Measurements from ENCODE around the gene GPR151. TPM values are rescaled to one million over a fixed set of nuclear protein-coding genes. Genes with fewer than 3 reads are reported as not detected.

Gene GPR151
- total RNA-seq, 1 experiment from 2014 or later = not detected

- Histone ChIP-seq H3K9me3 (ENCODE audit: control insufficient read depth, insufficient read depth, low read depth, low read length) (no peaks in the 10 kb centered on the region), H3K36me3 (ENCODE audit: control insufficient read depth, insufficient read depth, low read length) (no peaks in the 10 kb centered on the region), H3K27me3 (ENCODE audit: control insufficient read depth, insufficient read depth, low read length) (no peaks in the 10 kb centered on the region), H3K4me3 (ENCODE audit: low read depth in 2 of 2, low read length in 2 of 2) (no peak overlapping the region), H3K27ac (ENCODE audit: low read length) (no peak overlapping the region), H3K4me1 (ENCODE audit: control insufficient read depth, insufficient read depth, low read length) (no peaks in the 10 kb centered on the region)
- ChIA-PET CTCF (interaction anchor here (0.6 to 0.7 kb wide), 3 partner anchors 164 to 423 kb away, joined by 4 to 7 read pairs (median 6); no protein-coding TSS in a partner anchor), POLR2A (no interaction called here)
- no TSS peak for BruUV-seq (replicated peaks)
- DNase-seq (ENCODE audit: low read depth, low spot score) (no peak), ATAC-seq (no peak)
- intact Hi-C loops (cut with micrococcal nuclease; ENCODE audit: unreplicated experiment) (no loop called here), in situ Hi-C loops (cut with HindIII; ENCODE audit: low pct_unique_long_range_greater_than_20kb, low sequenced_read_pairs) (loop anchor here (25.0 kb wide), 1 partner anchor 822 kb away; no protein-coding TSS in a partner anchor)
- no peak for TF ChIP-seq REST (IDR thresholded peaks at IDR 0.05; ENCODE audit: insufficient read depth in 1 of 2, low read depth in 2 of 2, low read length in 1 of 2)
- TF ChIP-seq SIN3A (IDR thresholded peaks at IDR 0.05; ENCODE audit: borderline replicate concordance, insufficient read depth, low read depth, low read length) = no peak
- no peak for TF ChIP-seq POLR2AphosphoS5 (IDR thresholded peaks at IDR 0.05; ENCODE audit: low read depth, low read length)
- no peak for TF ChIP-seq CTCF (IDR thresholded peaks at IDR 0.05)
- TF ChIP-seq TCF7L2 (IDR thresholded peaks at IDR 0.05; ENCODE audit: low read depth, low read length) = no peak
Measured at GRCh38 chr5:146540414-146540813, 24.4 kb upstream of the GPR151 start.

GRCh38 chr5:146539973-146540372 is 24.0 kb upstream of the GPR151 start:
- no peak for ATAC-seq
- DNase-seq (ENCODE audit: low read depth, low spot score) = no peak
- H3K9me3 ChIP-seq (ENCODE audit: control insufficient read depth, insufficient read depth, low read depth, low read length) = no peaks in the 10 kb centered on the region
- H3K4me3 ChIP-seq (ENCODE audit: low read depth in 2 of 2, low read length in 2 of 2) = no peak overlapping the region
- H3K27ac ChIP-seq (ENCODE audit: low read length) = no peak overlapping the region
- in situ Hi-C loops (cut with HindIII; ENCODE audit: low pct_unique_long_range_greater_than_20kb, low sequenced_read_pairs) (loop anchor here (25.0 kb wide), 1 partner anchor 822 kb away; no protein-coding TSS in a partner anchor), intact Hi-C loops (cut with micrococcal nuclease; ENCODE audit: unreplicated experiment) (loop anchor here (10.0 kb wide), 2 partner anchors 825 to 1035 kb away; no protein-coding TSS in a partner anchor)
- TF ChIP-seq POLR2AphosphoS5 (IDR thresholded peaks at IDR 0.05; ENCODE audit: low read depth, low read length) = no peak
- no peak for TF ChIP-seq REST (IDR thresholded peaks at IDR 0.05; ENCODE audit: insufficient read depth in 1 of 2, low read depth in 2 of 2, low read length in 1 of 2)
- TF ChIP-seq SIN3A (IDR thresholded peaks at IDR 0.05; ENCODE audit: borderline replicate concordance, insufficient read depth, low read depth, low read length) = no peak
- TF ChIP-seq CTCF (IDR thresholded peaks at IDR 0.05) = no peak
- no peak for TF ChIP-seq TCF7L2 (IDR thresholded peaks at IDR 0.05; ENCODE audit: low read depth, low read length)
- ChIA-PET POLR2A (no interaction called here), CTCF (interaction anchor here (0.6 to 0.7 kb wide), 2 partner anchors 165 to 390 kb away, joined by 4 to 7 read pairs; no protein-coding TSS in a partner anchor)
- H3K27me3 ChIP-seq (ENCODE audit: control insufficient read depth, insufficient read depth, low read length) = no peaks in the 10 kb centered on the region
- BruUV-seq (replicated peaks) = no TSS peak
- H3K4me1 ChIP-seq (ENCODE audit: control insufficient read depth, insufficient read depth, low read length) = no peaks in the 10 kb centered on the region
- no peaks in the 10 kb centered on the region for H3K36me3 ChIP-seq (ENCODE audit: control insufficient read depth, insufficient read depth, low read length)
